ENCODE results near the gene SYCN. TPM values are rescaled to one million over a fixed set of nuclear protein-coding genes. Genes with fewer than 3 reads are reported as not detected.

SYCN gene
- total RNA-seq, 1 experiment from 2014 or later, result not detected

DNA sequence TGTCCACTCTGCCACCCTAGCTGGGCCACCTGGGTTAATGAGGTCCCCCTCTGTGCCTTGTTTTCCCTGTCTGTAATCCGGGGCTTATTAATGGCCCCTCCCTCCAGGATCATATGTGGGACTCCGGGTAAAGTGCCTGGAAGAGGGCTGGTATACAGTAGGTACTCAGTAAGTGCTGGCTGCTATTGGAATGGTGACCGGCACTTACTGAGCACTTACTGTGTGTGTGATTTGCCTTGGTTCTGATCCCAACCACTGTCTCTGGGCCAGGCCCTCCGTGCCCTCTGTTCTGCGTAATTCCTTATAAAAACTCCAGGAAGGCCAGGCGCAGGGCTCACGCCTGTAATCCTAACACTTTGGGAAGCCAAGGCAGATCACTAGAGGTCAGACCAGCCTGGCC, 38.2 kb downstream of the SYCN start:
- Histone ChIP-seq H3K27ac (ENCODE audit: low read depth, low read length) (no peak overlapping the region; the same call in 1 of the 2 replicates), H3K9me3 (ENCODE audit: control insufficient read depth in 1 of 2, insufficient read depth in 1 of 2, low read depth in 1 of 2, low read length in 2 of 2) (no peaks in the 10 kb centered on the region), H3K9ac (ENCODE audit: low read length) (no peak overlapping the region), H3K4me3 (replicated peaks in 1 of 2; ENCODE audit: low read depth in 1 of 2, low read length in 2 of 2) (no peak overlapping the region), H3K27me3 (ENCODE audit: insufficient read depth, low read length) (no peaks in the 10 kb centered on the region), H3K79me2 (ENCODE audit: insufficient read depth, low read length) (peaks cover 41% of the 10 kb centered on the region), H3K4me2 (ENCODE audit: low read length) (no peak overlapping the region), H4K20me1 (ENCODE audit: insufficient read depth) (no peaks in the 10 kb centered on the region), H2AFZ (ENCODE audit: low read depth, low read length, poor library complexity, severe bottlenecking) (no peak overlapping the region), H3K9me2 (ENCODE audit: insufficient read depth) (no peaks in the 10 kb centered on the region), H3K36me3 (ENCODE audit: control insufficient read depth in 1 of 2, insufficient read depth in 2 of 2, low read length in 2 of 2) (peaks cover 0 to 5% of the 10 kb centered on the region in 2 experiments; a peak in 1 of 4 replicates), H3K4me1 (ENCODE audit: control insufficient read depth in 1 of 2, insufficient read depth in 2 of 2, low read length in 2 of 2) (peaks cover 16 to 22% of the 10 kb centered on the region in 2 experiments; a peak in 3 of 4 replicates)
- CTCF ChIA-PET, result no interaction called here
- no peak for ATAC-seq
- RAD21 ChIA-PET (ENCODE audit: low non-redundant PET in 1 of 2, low total read pairs in 2 of 2, uncharacterized antibody in 2 of 2, unreplicated experiment in 2 of 2), result no interaction called here
- TF ChIP-seq JUND (IDR thresholded peaks at IDR 0.05), result no peak
- no peak for DNase-seq (ENCODE audit: low read depth, low spot score)
- POLR2A ChIA-PET, result no interaction called here
- intact Hi-C loops (cut with micrococcal nuclease), result loop anchor here (1.0 kb wide), 1 partner anchor 40 kb away; no protein-coding TSS in a partner anchor
- BruUV-seq (replicated peaks), result no TSS peak

DNA sequence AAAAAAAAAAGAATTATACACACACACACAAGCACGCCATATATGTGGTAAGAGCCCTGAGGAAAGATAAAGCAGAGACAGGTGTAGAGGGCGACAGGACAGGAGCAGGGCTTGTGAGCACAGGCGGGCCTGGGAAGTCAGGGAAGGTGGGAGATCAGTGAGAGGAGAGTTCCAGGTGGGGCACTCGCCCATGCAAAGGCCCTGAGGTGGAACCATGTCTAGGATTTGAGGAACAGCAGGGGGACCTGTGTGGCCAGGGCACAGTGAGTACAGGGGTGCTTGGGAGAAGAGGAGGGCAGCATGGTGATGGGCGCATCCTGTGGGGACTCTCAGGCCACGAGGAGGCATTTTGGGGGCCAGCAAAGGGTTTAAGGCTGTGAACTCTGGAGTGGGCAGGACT, 39.8 kb downstream of the SYCN start:
- Histone ChIP-seq H3K9ac (ENCODE audit: low read length) (no peak overlapping the region), H3K9me3 (ENCODE audit: control insufficient read depth in 1 of 2, insufficient read depth in 1 of 2, low read depth in 1 of 2, low read length in 2 of 2) (no peaks in the 10 kb centered on the region), H3K9me2 (ENCODE audit: insufficient read depth) (no peaks in the 10 kb centered on the region), H3K79me2 (ENCODE audit: insufficient read depth, low read length) (peaks cover 55% of the 10 kb centered on the region), H4K20me1 (ENCODE audit: insufficient read depth) (no peaks in the 10 kb centered on the region), H3K4me1 (ENCODE audit: control insufficient read depth in 1 of 2, insufficient read depth in 2 of 2, low read length in 2 of 2) (peaks cover 16 to 22% of the 10 kb centered on the region in 2 experiments; a peak in 3 of 4 replicates), H3K27ac (ENCODE audit: low read depth, low read length) (no peak overlapping the region), H2AFZ (ENCODE audit: low read depth, low read length, poor library complexity, severe bottlenecking) (no peak overlapping the region), H3K36me3 (ENCODE audit: control insufficient read depth in 1 of 2, insufficient read depth in 2 of 2, low read length in 2 of 2) (no peaks in the 10 kb centered on the region), H3K4me3 (replicated peaks in 1 of 2; ENCODE audit: low read depth in 1 of 2, low read length in 2 of 2) (no peak overlapping the region), H3K4me2 (ENCODE audit: low read length) (no peak overlapping the region), H3K27me3 (ENCODE audit: insufficient read depth, low read length) (no peaks in the 10 kb centered on the region)
- intact Hi-C loops (cut with micrococcal nuclease), result no loop called here
- BruUV-seq (replicated peaks), result no TSS peak
- TF ChIP-seq, protein P1, sequence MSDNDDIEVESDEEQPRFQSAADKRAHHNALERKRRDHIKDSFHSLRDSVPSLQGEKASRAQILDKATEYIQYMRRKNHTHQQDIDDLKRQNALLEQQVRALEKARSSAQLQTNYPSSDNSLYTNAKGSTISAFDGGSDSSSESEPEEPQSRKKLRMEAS (IDR thresholded peaks at IDR 0.05), result no peak
- TF ChIP-seq POLR2AphosphoS5 (IDR thresholded peaks at IDR 0.05; ENCODE audit: low read depth, low read length) (no peak), EGR1 (IDR thresholded peaks at IDR 0.05; ENCODE audit: low read depth) (no peak)
- no peak for ATAC-seq
- ChIA-PET CTCF (no interaction called here), RAD21 (ENCODE audit: low non-redundant PET in 1 of 2, low total read pairs in 2 of 2, uncharacterized antibody in 2 of 2, unreplicated experiment in 2 of 2) (no interaction called here), POLR2A (no interaction called here)
- no peak for DNase-seq (ENCODE audit: low read depth, low spot score)

All from HCT116 (cell line).